Measurements from ENCODE around the gene AURKAIP1. TPM values are rescaled to one million over a fixed set of nuclear protein-coding genes. Genes with fewer than 3 reads are reported as not detected.

AURKAIP1 gene
- total and polyA plus RNA-seq, 9 of the 15 experiments (the other 6 are each of a cell fraction or from before 2014, with no cell fraction given) = 7.8 to 478 (median 92.0) TPM

GRCh38 chr1:1399187-1399871, 24.3 kb upstream of the AURKAIP1 start, which contains the start of gene CCNL2 (continued):
- TF ChIP-seq TBL1XR1 (IDR thresholded peaks at IDR 0.05; ENCODE audit: low read length in 2 of 2) (peak; percentile 36 to 56; a peak in 2 of 4 replicates), ETS2 (tag; IDR thresholded peaks at IDR 0.05; ENCODE audit: borderline replicate concordance, poor library complexity, severe bottlenecking) (no peak), L3MBTL2 (IDR thresholded peaks at IDR 0.05) (peak; percentile 85), ZBTB26 (CRISPR knock-in tag; IDR thresholded peaks at IDR 0.05) (no peak), PCBP1 (IDR thresholded peaks at IDR 0.05; ENCODE audit: low read depth, low read length, poor library complexity, severe bottlenecking) (peak; percentile 85), ZNF79 (CRISPR knock-in tag; IDR thresholded peaks at IDR 0.05; ENCODE audit: low read depth) (no peak), MTA1 (IDR thresholded peaks at IDR 0.05; ENCODE audit: borderline replicate concordance) (peak; percentile 92), FOXJ3 (CRISPR knock-in tag; IDR thresholded peaks at IDR 0.05) (no peak), SIN3B (IDR thresholded peaks at IDR 0.05; ENCODE audit: low read depth) (peak; percentile 78), PTTG1 (tag; IDR thresholded peaks at IDR 0.05; ENCODE audit: low read depth) (no peak), PBX2 (CRISPR knock-in tag; IDR thresholded peaks at IDR 0.05; ENCODE audit: low read depth) (peak; percentile 98), PBX2 (tag; conservative IDR thresholded peaks at IDR 0.05; ENCODE audit: low read depth) (peak; percentile 95), HDAC8 (tag; IDR thresholded peaks at IDR 0.05) (no peak), E2F1 (CRISPR knock-in tag; IDR thresholded peaks at IDR 0.05) (peak; percentile 90), ZNF740 (CRISPR knock-in tag; IDR thresholded peaks at IDR 0.05) (no peak), ZNF740 (tag; IDR thresholded peaks at IDR 0.05) (no peak), BRD4 (IDR thresholded peaks at IDR 0.05) (peak; percentile 63; the same call in 1 of the 2 replicates), SRSF9 (IDR thresholded peaks at IDR 0.05; ENCODE audit: borderline replicate concordance, low read depth, low read length) (no peak), RBM39 (optimal IDR thresholded peaks at IDR 0.05; ENCODE audit: low read depth, low read length) (no peak), NR2F6 (CRISPR knock-in tag; IDR thresholded peaks at IDR 0.05) (0 out of 2 replicates have a peak, but pooled peaks have one; percentile 58), HDAC2 (IDR thresholded peaks at IDR 0.05) (peak; percentile 91), KLF6 (CRISPR knock-in tag; IDR thresholded peaks at IDR 0.05; ENCODE audit: borderline replicate concordance) (no peak; the same call in 1 of the 2 replicates)

Measured in K562 (cell line).